GM12864 (cell line): ENCODE measurements around the gene VPS18.

Source experiments
- DNase-seq: peaks from one replicate; pipeline ENCODE4 v3.0.0-alpha.2; 2011; ENCODE audit warnings: low read depth
- H3K4me3 ChIP-seq: 2 replicates; pipeline ENCODE4 v1.5.1; 2011; ENCODE audit warnings: mild to moderate bottlenecking, low read depth, low read length, control low read depth
- CTCF ChIP-seq: IDR thresholded peaks from 2 replicates; pipeline ENCODE4 v1.5.1; 2011; ENCODE audit warnings: low read depth, mild to moderate bottlenecking, moderate library complexity, low read length, control low read depth, inconsistent platforms; ENCODE audit errors: missing control alignments

VPS18 gene

GRCh38 chr15:40878785-40879184, 15.5 kb upstream of the VPS18 start:
- TF ChIP-seq CTCF = no peak
- no peak overlapping the region for H3K4me3 ChIP-seq
- no peak for DNase-seq

- no peak overlapping the region for H3K4me3 ChIP-seq
- no peak for DNase-seq
- no peak for TF ChIP-seq CTCF
Measured at GRCh38 chr15:40879609-40880008, 14.6 kb upstream of the VPS18 start.

GRCh38 chr15:40881351-40881750, 12.9 kb upstream of the VPS18 start:
- no peak for TF ChIP-seq CTCF
- DNase-seq = no peak
- no peak overlapping the region for H3K4me3 ChIP-seq

GRCh38 chr15:40886586-40886985, 7.7 kb upstream of the VPS18 start:
- no peak overlapping the region for H3K4me3 ChIP-seq

GRCh38 chr15:40889112-40889511, 5.1 kb upstream of the VPS18 start:
- no peak for DNase-seq
- no peak overlapping the region for H3K4me3 ChIP-seq
- no peak for TF ChIP-seq CTCF

More at GRCh38 chr15:40886586-40886985, 7.7 kb upstream of the VPS18 start:
- no peak for TF ChIP-seq CTCF
- DNase-seq = no peak

GRCh38 chr15:40891138-40891537, 3.1 kb upstream of the VPS18 start:
- H3K4me3 ChIP-seq = no peak overlapping the region
- no peak for DNase-seq
- no peak for TF ChIP-seq CTCF

- DNase-seq = no peak
- no peak overlapping the region for H3K4me3 ChIP-seq
- TF ChIP-seq CTCF = peak; percentile 77
Measured at GRCh38 chr15:40891810-40892446, 2.3 kb upstream of the VPS18 start.
